Measurements from ENCODE around the gene PIGR. TPM values are rescaled to one million over a fixed set of nuclear protein-coding genes. Genes with fewer than 3 reads are reported as not detected.

Gene PIGR
- total RNA-seq, 1 donor from 2014 or later = not detected

GRCh38 chr1:206974140-206974539, 27.9 kb upstream of the PIGR start:
- no peaks in the 10 kb centered on the region for H3K9me3 Mint-ChIP-seq (ENCODE audit: unreplicated experiment)
- no peaks in the 10 kb centered on the region for H3K36me3 Mint-ChIP-seq (ENCODE audit: unreplicated experiment)
- H3K27me3 Mint-ChIP-seq (ENCODE audit: unreplicated experiment) = peaks cover 2% of the 10 kb centered on the region
- H3K27ac Mint-ChIP-seq (ENCODE audit: unreplicated experiment) = no peak overlapping the region
- TF ChIP-seq CTCF (IDR thresholded peaks at IDR 0.05; ENCODE audit: partially characterized antibody, unreplicated experiment) = no peak
- DNase-seq = no peak
- H3K4me1 Mint-ChIP-seq (ENCODE audit: low read depth, unreplicated experiment) = no peaks in the 10 kb centered on the region
- H3K4me3 Mint-ChIP-seq (ENCODE audit: unreplicated experiment) = no peak overlapping the region

- no peaks in the 10 kb centered on the region for H3K4me1 Mint-ChIP-seq (ENCODE audit: low read depth, unreplicated experiment)
- H3K9me3 Mint-ChIP-seq (ENCODE audit: unreplicated experiment) = no peaks in the 10 kb centered on the region
- no peak overlapping the region for H3K27ac Mint-ChIP-seq (ENCODE audit: unreplicated experiment)
- H3K27me3 Mint-ChIP-seq (ENCODE audit: unreplicated experiment) = peaks cover 6% of the 10 kb centered on the region
- DNase-seq = no peak
- H3K4me3 Mint-ChIP-seq (ENCODE audit: unreplicated experiment) = no peak overlapping the region
- no peak for TF ChIP-seq CTCF (IDR thresholded peaks at IDR 0.05; ENCODE audit: partially characterized antibody, unreplicated experiment)
- no peaks in the 10 kb centered on the region for H3K36me3 Mint-ChIP-seq (ENCODE audit: unreplicated experiment)
Measured at GRCh38 chr1:206972728-206973127, 26.5 kb upstream of the PIGR start.

GRCh38 chr1:206971029-206971655, 24.9 kb upstream of the PIGR start:
- Mint-ChIP-seq H3K27me3 (ENCODE audit: unreplicated experiment) (peaks cover 6% of the 10 kb centered on the region), H3K27ac (ENCODE audit: unreplicated experiment) (no peak overlapping the region), H3K9me3 (ENCODE audit: unreplicated experiment) (no peaks in the 10 kb centered on the region), H3K36me3 (ENCODE audit: unreplicated experiment) (no peaks in the 10 kb centered on the region), H3K4me1 (ENCODE audit: low read depth, unreplicated experiment) (no peaks in the 10 kb centered on the region), H3K4me3 (ENCODE audit: unreplicated experiment) (no peak overlapping the region)
- no peak for DNase-seq
- no peak for TF ChIP-seq CTCF (IDR thresholded peaks at IDR 0.05; ENCODE audit: partially characterized antibody, unreplicated experiment)

GRCh38 chr1:206970446-206970845, 24.2 kb upstream of the PIGR start, which contains the start of gene FCAMR:
TSS of gene FCAMR (minus strand) at chr1:206970460. CDS start at chr1:206970125, 335 bp downstream.
- H3K4me1 Mint-ChIP-seq (ENCODE audit: low read depth, unreplicated experiment) = no peaks in the 10 kb centered on the region
- H3K36me3 Mint-ChIP-seq (ENCODE audit: unreplicated experiment) = no peaks in the 10 kb centered on the region
- peaks cover 6% of the 10 kb centered on the region for H3K27me3 Mint-ChIP-seq (ENCODE audit: unreplicated experiment)
- H3K27ac Mint-ChIP-seq (ENCODE audit: unreplicated experiment) = no peak within 1 kb of the TSS
- H3K9me3 Mint-ChIP-seq (ENCODE audit: unreplicated experiment) = no peaks in the 10 kb centered on the region
- TF ChIP-seq CTCF (IDR thresholded peaks at IDR 0.05; ENCODE audit: partially characterized antibody, unreplicated experiment) = no peak
- DNase-seq = no peak
- H3K4me3 Mint-ChIP-seq (ENCODE audit: unreplicated experiment) = no peak within 1 kb of the TSS

- Mint-ChIP-seq H3K27ac (ENCODE audit: unreplicated experiment) (no peak overlapping the region), H3K9me3 (ENCODE audit: unreplicated experiment) (no peaks in the 10 kb centered on the region), H3K4me1 (ENCODE audit: low read depth, unreplicated experiment) (no peaks in the 10 kb centered on the region), H3K27me3 (ENCODE audit: unreplicated experiment) (peaks cover 6% of the 10 kb centered on the region), H3K4me3 (ENCODE audit: unreplicated experiment) (no peak overlapping the region), H3K36me3 (ENCODE audit: unreplicated experiment) (no peaks in the 10 kb centered on the region)
- TF ChIP-seq CTCF (IDR thresholded peaks at IDR 0.05; ENCODE audit: partially characterized antibody, unreplicated experiment) = no peak
- DNase-seq = no peak
Measured at GRCh38 chr1:206969090-206969489, 22.8 kb upstream of the PIGR start.
